Activated T-cell treated with anti-CD3 and anti-CD28 coated beads, Interleukin-2, amount 50 U/mL, for 4 hours (primary cell): ENCODE results near the gene SBK1. TPM values are rescaled to one million over a fixed set of nuclear protein-coding genes. Genes with fewer than 3 reads are reported as not detected.
A peak's percentile ranks its signal among the peaks of the same experiment; 100 is the strongest.
"Not testable (repeated sequence)": the region's sequence is repeated elsewhere in the genome, so short reads cannot be mapped to it uniquely, and the experiment has no call there.

ENCODE experiments used
- ATAC-seq, 2 donors: fragments of 200-7000 bp; cut with Tn5 transposase; one replicate each; pipeline ENCODE4 v1.10.0; 2021
- DNase-seq: peaks from one replicate; pipeline ENCODE4 v3.0.0-alpha.2; 2020
- H3K27me3 Mint-ChIP-seq: one replicate; pipeline ENCODE4 v1.8.0; 2021; ENCODE audit warnings: low read depth, mixed read lengths
- H3K36me3 Mint-ChIP-seq: one replicate; pipeline ENCODE4 v1.8.0; 2022; ENCODE audit warnings: mixed read lengths; ENCODE audit not compliant: insufficient read depth
- H3K4me1 Mint-ChIP-seq: one replicate; pipeline ENCODE4 v1.8.0; 2021; ENCODE audit warnings: low read depth, mixed read lengths
- H3K4me3 Mint-ChIP-seq: one replicate; pipeline ENCODE4 v1.8.0; 2021; ENCODE audit warnings: mild to moderate bottlenecking, moderate library complexity, mixed read lengths
- H3K9me3 Mint-ChIP-seq: one replicate; pipeline ENCODE4 v1.8.0; 2021; ENCODE audit warnings: mixed read lengths
- total RNA-seq, 3 donors: library from RNA; stranded (reverse); gene quantifications; one replicate each; pipeline ENCODE4 v1.2.1, GENCODE V29; 2021

Gene SBK1
- 1 to 10 TPM; 1.4 to 1.5 (median 1.5) TPM for total RNA-seq

DNA sequence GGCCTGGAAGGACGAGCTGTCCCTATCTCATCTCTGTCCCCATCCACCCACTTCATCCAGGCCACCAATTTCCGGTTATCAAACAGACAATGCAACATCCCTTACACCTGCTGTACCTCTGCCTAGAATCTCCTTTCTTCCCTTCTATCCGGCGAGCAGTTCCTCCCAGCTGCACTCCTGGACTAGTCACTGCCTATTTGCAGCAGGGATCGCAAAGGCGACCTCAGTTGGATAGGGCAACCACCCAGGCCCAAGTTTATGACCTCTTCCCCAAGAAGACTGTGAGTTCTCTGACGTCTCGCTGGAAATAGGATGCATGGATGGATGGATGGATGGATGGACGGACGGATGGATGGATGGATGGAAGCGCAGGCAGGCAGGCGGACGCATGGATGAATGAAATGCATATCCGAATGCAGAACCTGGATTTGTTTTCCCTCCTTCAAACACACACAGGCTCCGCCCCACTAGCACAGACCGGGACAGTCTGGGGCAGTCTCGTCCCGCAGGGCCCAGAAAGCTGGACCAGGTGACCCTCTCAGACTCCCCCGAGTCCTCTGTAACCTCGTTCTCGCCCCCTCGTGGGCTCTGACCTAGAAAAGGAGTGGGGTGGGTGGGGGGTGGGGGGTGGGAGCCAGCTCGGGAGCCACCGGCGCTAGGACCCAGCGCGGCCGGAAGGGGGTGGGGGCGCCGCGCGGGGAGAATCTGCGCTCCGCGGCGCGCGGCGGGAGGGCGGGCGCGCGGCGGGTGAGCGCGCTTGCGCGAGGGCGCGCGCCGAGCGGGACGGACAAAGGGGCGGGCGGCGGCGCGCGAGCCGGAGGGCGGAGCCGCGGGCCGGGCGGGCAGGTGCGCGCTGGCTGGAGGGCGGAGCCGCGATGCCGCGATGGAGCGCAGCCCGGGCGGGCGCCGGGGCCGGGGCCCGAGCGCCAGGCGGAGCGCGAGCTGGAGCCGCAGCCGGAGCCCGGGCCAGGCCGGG is at the start of gene SBK1:
Gene SBK1, plus strand, starts transcription at position 875 of the 976 bp plus-strand sequence. CDS start 24,867 bp downstream, outside the sequence.
- Mint-ChIP-seq H3K4me3 (peak within 1 kb of the TSS; percentile 85), H3K36me3 (no peaks in the 10 kb centered on the region), H3K9me3 (no peaks in the 10 kb centered on the region), H3K4me1 (peaks cover 55% of the 10 kb centered on the region), H3K27me3 (no peaks in the 10 kb centered on the region)
- peak; percentile 96 to 97 for ATAC-seq
- peak; percentile 79 for DNase-seq

DNA sequence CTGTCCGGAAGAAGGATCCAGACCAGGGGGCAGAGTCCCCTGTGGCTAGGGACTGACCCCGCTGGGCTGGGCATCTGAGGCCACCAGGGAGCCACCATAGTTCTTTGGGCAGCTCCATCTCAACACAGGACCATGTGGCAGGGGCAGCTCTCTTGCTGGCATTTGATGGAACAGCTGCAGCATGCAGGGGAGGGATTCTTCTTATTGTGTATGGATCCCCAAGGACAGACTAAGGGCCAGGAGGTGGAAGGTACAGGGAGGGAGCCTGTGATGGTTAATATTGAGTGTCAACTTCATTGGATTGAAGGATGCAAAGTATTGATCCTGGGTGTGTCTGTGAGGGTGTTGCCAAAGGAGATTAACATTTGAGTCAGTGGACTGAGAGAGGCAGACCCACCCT is 42.8 kb upstream of the SBK1 start:
- not testable (repeated sequence) for H3K4me1 Mint-ChIP-seq, ATAC-seq, H3K4me3 Mint-ChIP-seq, H3K9me3 Mint-ChIP-seq, DNase-seq, H3K27me3 Mint-ChIP-seq, H3K36me3 Mint-ChIP-seq

DNA sequence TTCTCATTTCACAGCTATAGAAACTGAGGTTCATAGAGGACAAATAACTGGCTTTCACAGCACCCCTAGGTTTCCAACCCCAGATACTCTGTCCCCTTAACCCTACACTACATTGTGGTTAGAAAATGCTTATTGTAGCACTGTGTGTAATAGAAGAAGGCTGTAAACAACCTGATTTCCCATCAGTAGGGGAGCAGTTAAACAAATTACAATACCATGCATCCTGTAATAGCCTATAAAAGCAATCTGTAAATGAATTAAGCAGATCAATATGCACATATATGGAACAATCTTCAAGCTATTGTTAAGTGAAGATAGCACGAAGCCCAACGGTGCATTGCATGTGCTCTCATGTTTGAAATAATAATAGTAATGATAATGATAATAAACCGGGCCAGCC is 41.3 kb upstream of the SBK1 start:
- Mint-ChIP-seq H3K4me3 (no peak overlapping the region), H3K4me1 (no peaks in the 10 kb centered on the region), H3K36me3 (no peaks in the 10 kb centered on the region), H3K27me3 (no peaks in the 10 kb centered on the region), H3K9me3 (peaks cover 8% of the 10 kb centered on the region)
- ATAC-seq (no peak), DNase-seq (no peak)

DNA sequence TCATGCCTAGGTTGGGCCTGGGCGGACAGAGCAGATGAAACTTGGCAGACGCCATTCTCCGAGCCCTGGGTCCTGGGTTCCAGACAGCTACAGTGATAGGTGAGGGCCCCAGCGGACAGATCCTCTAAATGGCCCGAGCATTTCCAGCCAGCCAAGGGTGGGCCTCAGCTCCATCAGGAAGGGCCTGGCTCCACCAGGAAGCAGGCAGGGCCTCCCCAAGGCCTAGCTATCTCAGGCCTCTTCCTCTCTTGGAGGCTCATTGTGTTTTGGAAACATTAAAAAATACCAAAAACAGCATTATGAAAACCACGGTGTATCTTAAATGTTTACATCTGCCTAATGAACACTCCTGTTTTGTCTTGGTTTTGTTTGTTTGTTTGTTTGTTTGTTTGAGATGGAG is 38.2 kb upstream of the SBK1 start:
- ATAC-seq, result no peak
- H3K27me3 Mint-ChIP-seq, result no peaks in the 10 kb centered on the region
- no peaks in the 10 kb centered on the region for H3K4me1 Mint-ChIP-seq

DNA sequence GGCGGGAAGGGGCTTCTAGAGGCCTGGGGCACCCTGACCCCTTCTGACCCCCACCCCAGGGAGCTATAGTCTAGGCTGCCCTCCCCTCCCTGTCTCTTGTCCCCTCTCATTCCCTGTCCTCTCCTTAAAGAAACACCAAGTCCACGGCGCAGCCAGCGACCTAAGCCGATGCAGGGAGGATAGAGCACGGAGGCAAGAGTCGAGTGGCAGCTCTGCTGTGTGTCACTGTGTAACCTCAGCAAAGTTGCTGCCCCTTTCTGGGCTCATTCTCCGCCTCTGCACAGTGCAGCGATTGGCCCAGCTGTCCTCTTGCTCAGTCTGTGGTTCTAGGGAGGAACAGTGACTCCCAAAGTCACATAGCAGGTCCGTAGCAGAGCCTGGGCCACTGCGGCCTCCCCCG is 36.5 kb upstream of the SBK1 start:
- Mint-ChIP-seq H3K4me1 (peaks cover 8% of the 10 kb centered on the region), H3K4me3 (no peak overlapping the region), H3K9me3 (peaks cover 8% of the 10 kb centered on the region), H3K36me3 (no peaks in the 10 kb centered on the region), H3K27me3 (peaks cover 8% of the 10 kb centered on the region)
- DNase-seq, result no peak
- ATAC-seq, result no peak

More for the DNA sequence above, 38.2 kb upstream of the SBK1 start:
- DNase-seq, result no peak
- H3K9me3 Mint-ChIP-seq, result peaks cover 8% of the 10 kb centered on the region
- no peaks in the 10 kb centered on the region for H3K36me3 Mint-ChIP-seq
- H3K4me3 Mint-ChIP-seq, result no peak overlapping the region

DNA sequence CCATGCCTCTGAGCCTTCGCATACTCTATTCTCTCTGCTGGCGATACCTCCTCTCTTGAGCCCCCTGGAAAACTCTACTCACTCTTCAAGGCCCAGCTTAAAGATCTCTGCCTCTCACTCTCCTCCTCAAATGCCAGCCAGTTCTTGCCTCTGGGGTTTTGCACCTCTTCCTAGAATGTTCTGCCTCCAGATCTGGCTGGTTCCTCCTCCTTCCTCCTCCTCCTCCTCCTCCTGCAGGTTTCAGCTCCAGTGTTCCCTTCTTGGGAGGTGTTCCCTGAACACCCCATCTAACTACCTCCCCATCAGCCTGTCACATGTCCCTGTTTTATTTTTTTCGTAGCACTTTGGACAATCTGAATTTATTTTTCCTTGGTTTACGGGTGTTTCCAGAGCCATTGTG is 35.1 kb upstream of the SBK1 start:
- peaks cover 8% of the 10 kb centered on the region for H3K9me3 Mint-ChIP-seq
- ATAC-seq, result no peak
- no peak overlapping the region for H3K4me3 Mint-ChIP-seq
- H3K27me3 Mint-ChIP-seq, result peaks cover 10% of the 10 kb centered on the region
- DNase-seq, result no peak
- peaks cover 8% of the 10 kb centered on the region for H3K4me1 Mint-ChIP-seq
- no peaks in the 10 kb centered on the region for H3K36me3 Mint-ChIP-seq

DNA sequence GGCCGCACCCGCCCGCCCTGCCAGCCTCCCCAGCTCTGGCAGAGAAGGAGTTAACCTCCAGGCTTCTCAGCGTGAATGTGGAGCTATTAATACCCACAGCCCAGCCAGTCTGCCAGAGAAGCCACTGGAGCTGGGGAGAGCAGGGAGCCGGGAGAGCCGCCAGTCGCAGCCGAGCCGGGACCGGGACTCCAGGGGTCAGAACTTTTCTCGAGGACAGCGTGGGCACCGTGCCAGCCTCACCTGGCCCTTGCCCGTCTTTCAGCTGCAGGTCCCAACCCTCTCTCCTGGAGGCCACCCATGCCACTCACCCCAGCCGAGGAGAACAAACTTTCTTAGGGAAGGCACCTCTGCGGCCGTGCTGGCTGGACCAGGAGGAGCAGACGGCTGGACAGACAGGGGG is 33.8 kb upstream of the SBK1 start:
- DNase-seq (no peak), ATAC-seq (no peak)
- peaks cover 8% of the 10 kb centered on the region for H3K4me1 Mint-ChIP-seq
- H3K27me3 Mint-ChIP-seq, result peaks cover 10% of the 10 kb centered on the region
- no peaks in the 10 kb centered on the region for H3K9me3 Mint-ChIP-seq
- no peak overlapping the region for H3K4me3 Mint-ChIP-seq
- no peaks in the 10 kb centered on the region for H3K36me3 Mint-ChIP-seq

DNA sequence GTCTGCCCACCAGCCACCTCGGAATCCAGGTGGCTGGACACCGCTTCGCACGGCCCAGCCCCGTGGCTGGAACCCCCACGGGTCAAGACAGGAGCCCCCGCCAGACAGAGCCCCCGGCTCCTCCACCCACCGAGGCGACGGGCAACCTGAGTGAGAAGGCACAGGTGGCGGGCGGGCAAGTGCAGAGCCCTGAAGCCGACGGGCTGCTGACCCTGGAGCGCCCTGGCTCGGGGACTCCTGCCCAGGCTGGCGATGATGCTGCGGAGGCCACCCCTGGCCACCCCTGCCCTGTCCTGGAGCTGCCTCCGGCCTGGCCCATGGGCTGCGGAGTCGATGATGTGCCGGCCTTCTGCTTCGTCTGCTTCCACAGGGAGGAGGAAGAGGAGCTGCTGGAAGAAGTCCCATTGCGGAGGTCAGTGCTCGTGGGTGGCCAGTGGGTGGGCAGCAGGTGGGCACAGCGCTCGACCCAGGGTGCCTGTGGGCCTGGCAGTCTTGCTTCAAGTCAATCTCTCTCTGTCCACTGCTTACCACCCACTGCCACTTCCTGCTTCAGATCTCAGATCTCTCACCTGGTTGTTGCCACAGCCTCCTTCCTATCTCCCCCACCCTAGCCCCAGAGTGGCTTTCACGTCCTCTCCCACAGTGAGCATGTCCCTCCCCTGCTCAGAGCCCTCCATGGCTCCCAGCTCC is 33.1 kb upstream of the SBK1 start:
- ATAC-seq (no peak), DNase-seq (no peak)
- no peak overlapping the region for H3K4me3 Mint-ChIP-seq

DNA sequence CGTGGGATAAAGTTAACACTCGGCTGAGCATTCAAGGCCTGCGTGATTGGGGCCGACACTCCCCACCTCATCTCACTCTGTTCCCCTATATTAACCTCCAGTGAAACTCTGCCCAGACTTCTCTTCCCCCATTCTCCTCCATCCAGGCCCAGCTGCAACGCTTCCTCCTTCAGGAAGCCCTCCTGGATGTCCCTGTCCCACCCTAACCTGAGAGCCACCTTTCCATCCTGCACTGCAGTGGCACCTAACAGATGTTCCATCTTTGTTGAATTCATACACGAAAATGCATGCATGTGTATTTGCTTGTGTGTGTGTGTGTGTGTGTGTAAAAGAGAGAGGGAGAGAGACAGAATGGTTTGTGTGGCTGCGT is 32.6 kb upstream of the SBK1 start:
- Mint-ChIP-seq H3K4me1 (peaks cover 11% of the 10 kb centered on the region), H3K9me3 (no peaks in the 10 kb centered on the region), H3K36me3 (no peaks in the 10 kb centered on the region), H3K4me3 (no peak overlapping the region), H3K27me3 (peaks cover 14% of the 10 kb centered on the region)
- no peak for DNase-seq
- no peak for ATAC-seq

More for the DNA sequence above, 33.1 kb upstream of the SBK1 start:
- Mint-ChIP-seq H3K36me3 (no peaks in the 10 kb centered on the region), H3K9me3 (no peaks in the 10 kb centered on the region), H3K4me1 (peaks cover 8% of the 10 kb centered on the region), H3K27me3 (peaks cover 14% of the 10 kb centered on the region)

DNA sequence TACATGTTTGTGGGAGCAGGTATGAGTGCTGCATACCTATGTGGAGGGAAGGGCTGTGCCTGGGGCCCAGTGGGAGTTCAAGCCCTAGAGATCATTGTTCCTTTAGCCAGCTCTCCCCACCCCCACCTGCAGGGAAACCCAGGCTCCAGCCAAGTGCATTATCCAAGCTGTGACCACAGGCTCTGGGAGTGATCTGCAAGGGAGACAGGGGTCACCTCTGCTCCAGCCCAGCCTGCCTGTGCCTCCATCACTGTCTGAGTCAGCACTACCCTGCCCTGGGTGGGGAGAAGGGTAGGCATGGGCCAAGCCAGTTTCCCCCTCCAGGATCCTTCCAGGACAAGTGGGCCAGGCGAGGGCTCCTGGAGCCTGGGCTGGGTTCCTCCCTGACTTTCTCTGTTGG is 32.1 kb upstream of the SBK1 start:
- Mint-ChIP-seq H3K9me3 (no peaks in the 10 kb centered on the region), H3K4me3 (no peak overlapping the region), H3K27me3 (peaks cover 14% of the 10 kb centered on the region), H3K4me1 (peaks cover 13% of the 10 kb centered on the region), H3K36me3 (no peaks in the 10 kb centered on the region)
- ATAC-seq (no peak), DNase-seq (no peak)

DNA sequence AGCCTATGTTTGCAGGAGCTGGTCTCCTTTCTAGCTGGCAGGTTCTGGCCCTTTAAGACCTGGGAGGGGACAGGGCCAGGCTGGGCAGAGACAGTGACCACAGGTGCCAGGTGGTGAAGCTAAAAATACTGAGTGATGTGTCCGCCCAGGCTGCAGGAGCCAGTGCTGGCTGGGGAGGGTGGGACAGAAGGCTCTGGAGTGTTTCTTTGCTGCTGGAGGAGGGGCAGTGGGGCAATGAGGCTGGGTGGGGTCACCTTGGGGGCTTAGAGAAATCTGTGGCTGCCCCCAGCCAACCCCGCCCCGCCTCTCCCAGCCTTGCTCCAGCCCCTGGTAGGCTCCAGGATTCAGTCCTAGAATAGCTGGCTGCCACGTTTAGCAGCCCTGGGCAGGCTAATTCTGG is 30.4 kb upstream of the SBK1 start:
- DNase-seq (no peak), ATAC-seq (no peak)
- Mint-ChIP-seq H3K4me3 (no peak overlapping the region), H3K4me1 (peaks cover 22% of the 10 kb centered on the region), H3K9me3 (no peaks in the 10 kb centered on the region), H3K27me3 (peaks cover 14% of the 10 kb centered on the region), H3K36me3 (no peaks in the 10 kb centered on the region)

DNA sequence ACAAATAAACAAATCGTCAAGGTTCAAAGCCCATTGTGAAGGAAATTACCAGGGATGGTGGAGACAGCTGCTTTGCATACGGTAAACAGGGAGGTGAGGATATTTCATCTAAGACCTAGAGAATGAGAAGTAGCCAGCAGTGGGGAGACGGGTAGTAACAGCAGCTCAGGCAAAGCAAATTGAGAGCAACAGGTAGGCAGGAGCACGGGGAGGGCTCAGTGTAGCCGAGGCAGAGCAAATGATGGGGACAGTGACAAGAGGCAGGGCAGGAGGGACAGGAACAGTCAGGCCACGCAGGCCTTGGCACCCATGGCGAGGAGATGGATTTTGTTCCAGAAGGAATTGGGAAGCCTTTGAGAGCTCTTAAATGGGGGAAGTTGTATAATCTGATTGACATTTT is 29.0 kb upstream of the SBK1 start:
- Mint-ChIP-seq H3K9me3 (no peaks in the 10 kb centered on the region), H3K4me1 (peaks cover 22% of the 10 kb centered on the region), H3K27me3 (peaks cover 15% of the 10 kb centered on the region), H3K36me3 (no peaks in the 10 kb centered on the region), H3K4me3 (no peak overlapping the region)
- no peak for DNase-seq
- ATAC-seq, result no peak

DNA sequence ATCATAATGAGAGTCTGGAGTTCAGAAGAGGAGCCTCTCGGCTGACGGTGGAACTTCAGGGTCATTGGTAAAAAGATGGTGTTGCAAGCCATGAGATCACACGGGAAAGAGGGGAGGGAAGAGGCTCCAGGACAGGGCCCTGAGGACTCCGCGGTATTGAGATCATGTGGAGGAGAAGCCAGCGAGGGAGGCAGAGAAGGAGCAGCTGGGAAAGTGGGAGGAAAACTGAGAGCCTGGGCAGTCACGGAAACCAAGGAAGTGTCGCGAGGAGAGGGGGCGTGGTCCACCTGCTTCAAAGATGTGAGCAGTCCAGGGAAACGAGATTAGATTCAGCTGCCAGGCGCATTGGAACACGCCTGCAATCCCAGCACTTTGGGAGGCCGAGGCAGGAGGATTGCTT is 27.7 kb upstream of the SBK1 start:
- DNase-seq (no peak), ATAC-seq (no peak)
- Mint-ChIP-seq H3K9me3 (no peaks in the 10 kb centered on the region), H3K36me3 (no peaks in the 10 kb centered on the region), H3K4me1 (peaks cover 18% of the 10 kb centered on the region), H3K27me3 (peaks cover 13% of the 10 kb centered on the region), H3K4me3 (no peak overlapping the region)

DNA sequence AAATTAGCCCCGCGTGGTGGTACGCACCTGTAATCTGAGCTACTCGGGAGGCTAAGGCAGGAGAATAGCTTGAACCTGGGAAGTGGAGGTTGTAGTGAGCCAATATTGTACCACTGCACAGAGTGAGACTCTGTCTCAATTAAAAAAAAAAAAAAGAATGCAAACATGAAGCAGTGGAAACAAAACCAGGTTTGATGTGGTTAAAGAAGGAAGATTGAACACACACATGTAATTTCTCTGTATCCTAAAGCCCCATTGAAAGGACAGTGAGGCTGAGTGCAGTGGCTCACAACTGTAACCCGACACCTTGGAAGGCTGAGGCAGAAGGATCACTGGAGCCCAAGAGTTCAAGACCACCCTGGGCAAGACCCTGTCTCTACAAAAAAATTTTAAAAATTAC is 26.5 kb upstream of the SBK1 start:
- no peaks in the 10 kb centered on the region for H3K36me3 Mint-ChIP-seq
- H3K9me3 Mint-ChIP-seq, result no peaks in the 10 kb centered on the region
- H3K4me1 Mint-ChIP-seq, result peaks cover 14% of the 10 kb centered on the region
- peaks cover 8% of the 10 kb centered on the region for H3K27me3 Mint-ChIP-seq
- DNase-seq, result no peak
- ATAC-seq, result no peak
- H3K4me3 Mint-ChIP-seq, result no peak overlapping the region

DNA sequence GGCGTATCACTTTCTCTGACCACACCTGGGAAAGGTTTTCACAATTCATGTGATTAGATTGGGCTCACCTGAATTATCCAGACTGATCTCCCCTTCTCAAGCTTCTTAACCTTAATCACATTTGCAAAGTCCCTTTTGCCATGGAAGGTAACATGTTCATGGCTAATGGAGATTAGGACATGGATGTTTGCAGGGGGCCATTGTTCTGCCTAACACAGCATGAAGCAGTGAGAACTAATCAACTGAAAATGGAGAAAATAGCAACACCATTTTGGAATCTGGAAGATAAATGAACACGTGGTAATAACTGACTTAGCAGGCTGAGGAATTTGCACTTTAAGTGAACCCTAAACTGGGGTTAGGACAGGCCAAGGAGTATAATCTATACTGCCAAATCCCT is 25.0 kb upstream of the SBK1 start:
- ATAC-seq, result no peak
- Mint-ChIP-seq H3K36me3 (no peaks in the 10 kb centered on the region), H3K4me3 (no peak overlapping the region), H3K9me3 (no peaks in the 10 kb centered on the region), H3K4me1 (peaks cover 14% of the 10 kb centered on the region), H3K27me3 (peaks cover 5% of the 10 kb centered on the region)
- no peak for DNase-seq
